GM19395 (cell line): Measurements from ENCODE around the gene NLE1.
"Not testable (repeated sequence)": the region's sequence is repeated elsewhere in the genome, so short reads cannot be mapped to it uniquely, and the experiment has no call there.

Experiments
- ATAC-seq: cut with Tn5 transposase; IDR thresholded peaks from one replicate; pipeline ENCODE4 v1.9.1; 2021; ENCODE audit warnings: mild to moderate bottlenecking, moderate library complexity; ENCODE audit not compliant: unreplicated experiment

Gene NLE1

DNA sequence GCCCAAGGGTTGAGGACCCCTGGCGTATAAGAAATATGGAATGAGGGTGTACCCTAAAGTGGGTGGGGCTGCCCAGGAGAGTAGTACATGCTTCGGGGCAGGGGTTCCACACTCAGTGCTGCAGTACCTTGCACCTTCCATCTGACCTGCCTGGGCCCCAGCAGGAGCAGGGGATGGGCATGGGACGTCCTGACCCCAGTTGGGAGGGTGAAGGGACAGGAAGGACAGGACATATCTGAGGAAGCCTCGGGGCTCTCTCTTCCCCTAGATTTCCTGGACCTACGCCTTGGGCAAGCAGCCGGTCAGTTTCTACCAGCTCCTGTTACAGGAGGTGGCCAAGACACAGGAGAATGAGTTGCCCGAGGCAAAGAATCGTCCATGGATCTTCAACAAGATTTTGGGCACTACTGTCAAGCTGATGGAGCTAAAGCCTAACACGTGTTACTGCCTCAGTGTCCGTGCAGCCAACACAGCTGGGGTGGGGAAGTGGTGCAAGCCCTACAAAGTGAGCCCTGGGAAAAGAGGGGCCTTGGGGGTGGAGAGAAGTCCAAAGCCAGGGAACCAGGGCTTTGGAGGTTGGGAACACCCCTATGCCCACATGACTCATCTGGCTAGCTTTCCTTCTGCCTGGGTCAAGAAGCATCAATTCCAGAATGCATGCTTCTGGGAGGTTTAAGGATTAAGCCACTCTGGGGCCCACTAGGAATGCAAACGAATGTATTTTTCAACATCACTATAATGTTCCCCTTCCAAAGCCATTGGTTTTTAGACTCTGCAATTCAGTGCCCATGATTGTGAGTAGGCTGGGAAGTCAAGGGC, 12.7 kb downstream of the NLE1 start:
- ATAC-seq = no peak

DNA sequence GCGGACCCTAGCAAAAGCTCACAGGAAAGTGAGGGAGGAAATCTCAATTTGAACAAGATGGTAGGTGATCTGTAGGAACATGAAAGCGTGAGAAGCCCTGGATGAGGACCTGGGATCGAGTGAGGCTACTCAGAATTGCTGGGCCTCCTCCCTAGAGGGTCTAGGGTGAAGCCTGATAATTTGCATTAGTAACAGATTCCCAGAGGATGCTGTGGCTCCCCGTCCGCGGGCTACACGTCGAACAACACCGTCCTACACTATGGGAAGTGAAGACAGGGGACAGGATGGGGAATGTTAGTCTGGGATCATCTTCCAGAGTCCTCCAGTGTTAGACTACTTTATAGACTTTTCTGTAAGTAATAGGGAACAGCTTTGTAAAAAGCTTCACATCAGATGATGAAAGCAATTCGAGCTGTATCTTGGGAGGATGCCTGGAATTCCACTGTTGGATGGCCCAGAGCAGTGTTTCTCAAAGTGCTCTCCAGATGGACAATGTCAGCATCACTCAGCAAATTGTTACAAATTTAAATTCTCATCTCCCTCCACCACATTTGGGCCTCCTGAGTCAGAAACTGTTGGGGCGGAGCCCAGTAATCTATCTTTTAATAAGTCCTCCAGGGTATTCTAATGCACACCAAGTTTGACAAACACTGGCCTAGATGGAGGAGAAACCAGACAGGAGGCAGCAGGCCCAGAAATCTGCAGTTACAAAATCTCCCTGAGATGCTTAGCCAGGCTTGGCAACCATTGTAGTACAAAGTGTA, 14.2 kb downstream of the NLE1 start:
- no peak for ATAC-seq

DNA sequence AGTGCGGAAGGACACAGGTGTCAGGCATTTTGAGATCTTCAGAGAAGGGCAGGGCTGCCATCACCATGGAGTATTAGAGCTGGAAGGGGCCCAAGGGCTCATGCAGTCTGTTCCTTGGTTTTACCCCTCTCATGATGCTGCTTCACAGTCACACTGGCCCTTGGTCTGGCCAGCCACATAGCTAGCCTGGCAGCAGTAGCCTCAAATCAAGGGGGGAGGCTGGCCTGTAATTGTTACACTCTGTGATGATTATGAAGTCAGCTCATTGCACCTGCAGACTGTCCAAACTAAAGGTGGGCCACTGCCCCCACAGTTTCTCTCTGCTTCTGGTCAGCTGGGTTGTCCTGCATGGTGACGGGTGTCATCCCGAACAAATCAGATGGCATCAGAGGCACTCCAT, 20.8 kb downstream of the NLE1 start, which contains the start of gene FNDC8:
Gene FNDC8, plus strand, starts transcription at position 301 of the 400 bp plus-strand sequence. Its CDS starts 79 bp downstream, at position 380.
- no peak for ATAC-seq

DNA sequence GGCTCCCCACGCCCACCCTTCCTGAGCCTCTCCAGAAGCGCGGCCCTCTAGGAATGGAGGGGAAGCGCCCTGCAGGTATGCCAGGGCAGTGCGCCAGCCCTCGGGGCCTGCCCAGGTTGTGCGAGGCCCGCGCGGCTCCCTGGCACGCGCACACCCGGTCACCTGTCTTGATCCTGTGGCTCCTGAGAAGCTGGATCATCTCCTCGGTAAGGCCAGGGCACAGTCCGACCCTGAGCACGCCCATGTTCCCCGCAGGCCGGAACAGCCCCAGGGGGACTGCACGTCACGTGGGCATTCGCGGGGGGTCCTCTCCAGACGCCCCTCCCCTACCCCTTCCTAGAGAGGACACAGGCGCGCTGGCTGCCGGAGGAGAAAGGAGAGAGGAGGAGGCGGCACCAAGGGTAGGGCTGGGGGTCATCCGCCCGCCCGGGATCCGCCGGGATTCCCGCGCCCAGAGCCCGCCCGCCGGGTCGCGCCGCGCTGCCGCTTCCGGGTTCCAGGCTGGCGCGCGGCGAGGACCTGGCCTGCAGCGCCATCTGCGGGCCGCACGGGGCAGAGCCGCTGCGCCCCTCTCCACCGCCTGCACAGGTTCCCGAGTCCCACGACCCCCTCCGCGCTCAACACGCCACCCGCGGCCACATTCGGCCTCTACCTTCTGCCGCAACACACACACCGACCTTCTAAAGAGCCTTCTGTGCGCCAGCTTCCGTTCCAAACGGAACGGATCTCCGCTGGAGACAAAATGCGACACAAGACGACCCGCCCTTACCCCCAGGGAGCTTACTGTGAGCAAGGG, 22.5 kb downstream of the NLE1 start, which contains the start of gene RAD51D:
Gene RAD51D, minus strand, starts transcription at position 491 of the 796 bp plus-strand sequence. Its CDS starts 247 bp downstream, at position 244.
- ATAC-seq = peak; percentile 77

DNA sequence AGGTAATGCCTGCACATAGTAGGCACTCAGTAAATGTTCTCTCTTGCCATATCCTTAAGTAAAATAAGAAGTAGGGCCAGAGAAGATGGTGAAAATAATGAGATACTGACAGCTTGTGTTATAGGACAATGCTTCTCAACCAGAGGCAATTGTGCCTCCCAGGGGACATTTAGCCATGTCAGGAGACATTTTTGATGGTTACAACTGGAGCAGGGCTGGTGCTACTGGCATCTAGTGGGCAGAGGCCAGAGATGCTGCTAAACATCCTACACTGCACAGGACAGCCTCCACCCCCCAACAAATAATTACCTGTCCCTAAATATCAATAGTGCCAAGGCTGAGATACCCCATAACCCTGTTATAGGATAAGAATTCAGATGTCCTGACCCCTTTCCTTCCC, 24.1 kb downstream of the NLE1 start:
- ATAC-seq = no peak

DNA sequence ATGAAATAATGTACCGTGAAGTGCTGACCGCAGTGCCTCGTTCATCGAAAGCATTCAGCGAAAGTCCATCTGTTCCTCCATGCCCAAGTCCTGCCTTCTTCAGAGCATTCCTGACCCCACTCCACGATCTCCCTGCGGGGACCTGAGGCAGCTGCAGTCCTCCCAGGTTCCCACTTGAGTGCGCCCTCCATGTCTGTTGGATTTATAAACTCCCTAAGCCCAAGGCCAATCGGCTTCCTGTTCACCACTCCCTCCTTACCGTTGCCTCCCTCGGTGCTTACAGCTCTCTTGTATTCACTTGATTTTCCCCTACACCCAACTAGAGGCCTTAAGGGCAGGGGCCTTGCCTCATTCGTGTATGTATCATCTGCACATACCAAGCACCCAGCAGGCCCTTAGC, 25.3 kb downstream of the NLE1 start:
- ATAC-seq = no peak

DNA sequence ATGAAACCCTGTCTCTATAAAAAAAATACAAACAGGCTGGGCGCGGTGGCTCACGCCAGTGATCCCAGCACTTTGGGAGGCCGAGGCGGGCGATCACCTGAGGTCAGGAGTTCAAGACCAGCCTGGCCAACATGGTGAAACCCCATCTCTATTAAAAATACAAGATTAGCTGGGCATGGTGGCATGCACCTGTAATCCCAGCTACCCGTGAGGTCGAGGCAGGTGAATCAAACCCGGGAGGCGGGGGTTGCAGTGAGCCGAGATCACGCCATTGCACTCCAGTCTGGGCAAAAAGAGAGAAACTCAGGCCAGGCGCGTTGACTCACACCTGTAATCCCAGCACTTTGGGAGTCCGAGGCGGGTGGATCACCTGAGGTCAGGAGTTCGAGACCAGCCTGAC, 31.3 kb downstream of the NLE1 start:
- not testable (repeated sequence) for ATAC-seq

DNA sequence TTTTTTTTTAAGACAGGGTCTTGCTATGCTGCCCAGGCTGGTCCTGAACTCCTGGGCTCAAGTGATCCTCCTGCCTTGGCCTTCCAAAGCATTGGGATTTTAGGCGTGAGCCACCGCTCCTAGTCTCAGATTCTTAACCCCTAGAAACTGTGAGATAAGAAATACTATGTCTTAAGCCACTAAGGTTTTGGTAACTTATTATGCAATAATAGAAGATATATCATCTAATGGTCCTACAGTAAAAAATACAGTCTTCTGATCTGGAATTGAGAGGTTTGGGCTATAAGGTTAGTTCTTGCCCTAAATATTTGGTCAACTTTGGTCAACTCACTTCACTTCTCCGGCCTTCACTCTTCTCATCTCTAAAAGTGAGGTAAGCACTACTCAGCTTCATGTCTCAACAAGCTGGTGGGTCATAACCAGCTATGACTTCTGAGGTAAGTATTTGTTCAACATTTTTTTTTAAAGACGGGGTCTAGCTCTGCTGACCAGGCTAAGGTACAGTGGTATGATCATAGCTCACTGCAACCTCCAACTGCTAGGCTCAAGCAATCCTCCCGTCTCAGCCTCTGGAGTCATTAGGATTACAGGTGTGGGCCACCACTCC, 37.2 kb downstream of the NLE1 start:
- no peak for ATAC-seq

DNA sequence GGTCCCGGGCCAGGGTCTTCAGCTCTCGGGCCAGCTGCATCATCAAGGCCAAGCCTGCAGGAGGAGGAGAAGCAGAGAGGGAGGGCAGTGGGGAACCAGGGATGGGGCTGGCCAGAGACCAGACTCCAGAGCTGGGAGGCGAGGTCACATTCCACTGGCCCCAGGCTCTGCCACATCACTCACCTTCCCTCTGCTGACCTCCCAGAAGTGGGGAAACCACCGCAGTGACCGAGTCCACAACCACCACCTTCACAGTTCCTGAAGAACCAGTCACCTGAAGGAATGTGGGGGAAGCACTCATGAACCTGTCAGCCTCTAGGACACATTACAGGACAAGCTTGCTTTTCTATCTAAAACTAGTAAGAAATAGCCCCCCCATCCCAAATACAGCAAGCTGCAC, 38.8 kb downstream of the NLE1 start:
- no peak for ATAC-seq

DNA sequence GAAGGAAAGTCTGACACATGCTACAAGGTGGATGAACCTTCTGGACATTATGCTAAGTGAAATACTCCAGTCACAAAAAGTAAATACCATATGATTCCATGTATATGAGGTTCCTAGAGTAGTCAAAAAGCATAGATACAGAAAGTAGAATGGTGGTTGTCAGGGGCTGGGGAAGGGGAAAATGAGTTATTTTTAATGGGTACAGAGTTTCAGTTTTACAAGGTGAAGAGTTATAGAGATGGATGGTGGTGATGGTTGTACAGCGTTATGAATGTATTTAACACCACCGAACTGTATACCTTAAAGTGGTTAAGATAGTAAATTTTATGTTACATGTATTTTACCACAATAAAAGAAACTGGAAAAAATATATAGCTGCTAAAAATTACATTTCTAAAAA, 40.4 kb downstream of the NLE1 start:
- no peak for ATAC-seq

DNA sequence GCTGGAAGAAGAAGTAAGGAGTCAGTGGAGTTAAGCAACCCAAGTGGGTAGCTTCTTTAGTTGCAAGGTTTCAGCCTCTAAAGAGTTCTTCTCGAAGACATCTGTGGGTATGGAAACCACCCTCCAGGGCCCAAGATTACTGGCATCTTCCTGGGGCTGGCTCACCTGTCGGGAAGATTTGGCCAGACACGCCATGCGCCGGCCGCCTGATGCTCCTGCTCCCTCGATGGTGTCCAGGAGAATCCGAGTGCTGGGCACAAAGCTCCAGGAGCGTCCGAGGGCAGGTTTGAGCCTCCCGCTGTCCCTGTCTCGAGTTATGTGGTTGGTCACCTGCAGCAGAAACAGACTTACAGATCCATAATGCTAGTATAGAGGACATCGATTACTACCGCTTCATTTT, 41.1 kb downstream of the NLE1 start:
- ATAC-seq = no peak

DNA sequence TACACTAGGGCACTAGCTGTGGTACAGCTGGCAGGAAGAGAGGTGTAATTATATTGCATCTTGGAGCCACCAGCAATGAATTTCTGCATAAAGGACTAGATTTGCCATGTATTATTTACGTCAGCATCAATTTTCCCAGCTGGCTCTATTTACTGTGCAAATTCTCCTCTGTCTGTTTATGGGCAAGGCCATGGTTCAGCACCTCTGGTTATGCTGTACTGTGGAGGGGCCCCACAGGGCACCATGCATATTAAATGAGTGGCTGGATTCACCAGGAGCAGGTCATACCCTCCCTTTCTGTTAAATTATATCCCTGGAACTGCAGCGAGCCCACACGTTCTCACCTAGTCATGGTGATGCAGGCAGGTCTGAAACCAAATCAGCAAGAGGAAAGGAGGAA, 42.2 kb downstream of the NLE1 start:
- ATAC-seq = no peak

DNA sequence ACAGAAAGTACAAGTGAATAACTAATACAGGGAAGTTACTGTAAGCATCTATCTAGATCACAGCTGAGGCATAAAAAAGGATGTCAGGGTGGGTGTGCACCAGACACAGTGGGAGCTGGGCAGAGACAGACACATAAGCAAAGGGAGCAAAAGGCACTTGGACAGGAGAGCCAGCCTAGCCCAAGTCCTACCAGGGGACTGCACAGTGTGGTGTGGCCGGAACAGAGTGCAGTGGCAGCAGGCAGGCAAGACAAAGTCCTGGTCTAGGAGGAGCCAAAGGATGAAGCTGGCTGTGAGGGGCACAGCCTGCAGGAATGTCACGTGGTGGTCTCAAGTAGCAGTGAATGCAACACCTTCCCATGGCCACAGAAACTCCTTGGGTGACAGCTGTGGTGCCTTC, 44.3 kb downstream of the NLE1 start:
- ATAC-seq = no peak

DNA sequence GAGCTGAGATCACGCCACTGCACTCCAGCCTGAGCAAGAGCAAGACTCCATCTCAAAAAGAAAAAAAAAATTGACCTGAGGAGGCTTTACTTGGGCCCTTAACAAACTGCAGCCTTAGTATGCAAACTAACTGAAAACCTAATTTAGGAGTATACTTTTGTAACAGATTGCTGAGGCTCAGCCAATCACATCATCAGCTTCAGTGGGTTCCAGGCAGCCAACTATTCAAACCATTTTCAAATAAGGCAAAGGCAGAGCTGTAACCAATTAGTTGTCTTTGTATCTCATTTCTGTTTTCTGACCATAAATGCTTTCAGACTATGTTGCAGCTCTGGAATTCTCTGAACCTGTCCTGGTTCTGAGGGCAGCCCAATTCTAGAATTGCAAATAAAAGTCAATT, 46.4 kb downstream of the NLE1 start:
- no peak for ATAC-seq

DNA sequence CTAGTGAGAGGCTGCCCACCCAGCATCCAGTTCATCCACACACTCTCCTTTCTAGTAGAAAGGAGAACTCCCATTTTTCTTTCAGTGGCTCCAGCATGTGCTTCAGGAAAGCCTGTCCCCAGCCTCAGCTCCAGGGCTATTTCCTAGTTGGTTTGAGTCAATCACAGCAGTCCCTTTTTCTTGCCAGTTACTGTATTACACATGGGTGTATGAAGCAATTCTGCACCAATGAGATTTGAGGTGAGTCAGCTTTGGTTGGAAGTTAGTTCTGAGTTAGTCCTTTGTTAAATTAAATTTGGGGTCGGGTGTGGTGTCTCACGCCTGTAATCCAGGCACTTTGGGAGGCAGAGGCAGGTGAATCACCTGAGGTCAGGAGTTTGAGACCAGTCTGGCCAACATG, 47.2 kb downstream of the NLE1 start:
- no peak for ATAC-seq

DNA sequence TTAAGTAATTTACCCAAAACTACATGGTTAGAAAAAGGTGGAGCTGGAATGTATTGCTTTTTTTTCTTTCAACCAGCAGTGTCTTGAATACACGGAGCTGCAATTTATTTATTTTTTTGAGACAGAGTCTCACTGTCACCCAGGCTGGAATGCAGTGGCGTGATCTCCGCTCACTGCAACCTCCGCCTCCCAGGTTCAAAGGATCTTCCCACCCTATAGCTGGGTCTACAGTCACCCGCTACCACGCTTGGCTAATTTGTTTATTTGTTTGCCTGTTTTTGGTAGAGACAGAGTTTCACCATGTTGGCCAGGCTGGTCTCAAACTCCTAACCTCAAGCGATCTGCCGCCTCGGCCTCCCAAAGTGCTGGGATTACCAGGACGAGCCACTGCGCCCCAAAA, 51.4 kb downstream of the NLE1 start:
- not testable (repeated sequence) for ATAC-seq

DNA sequence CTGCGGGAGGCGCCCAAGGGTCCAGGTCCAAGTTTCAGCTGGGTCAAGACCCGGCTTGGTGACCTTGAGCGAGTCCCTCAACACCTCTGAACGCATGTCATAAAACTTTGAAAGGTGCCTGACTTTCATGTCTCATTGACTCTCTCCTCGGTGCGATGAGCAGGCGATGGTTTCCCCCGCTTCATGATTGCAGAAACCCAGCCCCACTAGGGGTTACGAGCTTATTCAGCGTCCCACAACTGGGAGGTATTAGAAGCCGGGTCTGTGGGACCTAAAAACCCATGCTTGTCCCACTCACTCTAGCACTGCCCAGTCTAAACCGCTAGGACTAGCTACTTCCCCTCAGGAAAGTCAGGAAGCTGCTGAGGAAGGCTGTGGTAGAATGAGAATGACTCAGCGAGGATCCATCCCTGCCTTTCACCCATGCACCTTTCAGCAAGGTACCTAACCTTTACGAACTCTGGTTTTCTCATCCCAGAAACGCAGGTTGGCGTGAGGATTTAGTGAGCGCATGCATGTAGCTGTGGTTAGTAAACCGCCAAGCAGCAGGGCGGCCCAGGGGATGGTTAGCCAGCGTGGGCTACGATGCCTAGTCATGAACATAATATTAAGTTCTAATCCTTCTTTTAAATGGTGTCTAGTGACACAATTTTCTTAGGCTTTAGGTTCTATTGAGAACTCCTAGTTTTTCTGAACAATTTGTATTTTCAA, 52.4 kb downstream of the NLE1 start:
- peak; percentile 23 for ATAC-seq

DNA sequence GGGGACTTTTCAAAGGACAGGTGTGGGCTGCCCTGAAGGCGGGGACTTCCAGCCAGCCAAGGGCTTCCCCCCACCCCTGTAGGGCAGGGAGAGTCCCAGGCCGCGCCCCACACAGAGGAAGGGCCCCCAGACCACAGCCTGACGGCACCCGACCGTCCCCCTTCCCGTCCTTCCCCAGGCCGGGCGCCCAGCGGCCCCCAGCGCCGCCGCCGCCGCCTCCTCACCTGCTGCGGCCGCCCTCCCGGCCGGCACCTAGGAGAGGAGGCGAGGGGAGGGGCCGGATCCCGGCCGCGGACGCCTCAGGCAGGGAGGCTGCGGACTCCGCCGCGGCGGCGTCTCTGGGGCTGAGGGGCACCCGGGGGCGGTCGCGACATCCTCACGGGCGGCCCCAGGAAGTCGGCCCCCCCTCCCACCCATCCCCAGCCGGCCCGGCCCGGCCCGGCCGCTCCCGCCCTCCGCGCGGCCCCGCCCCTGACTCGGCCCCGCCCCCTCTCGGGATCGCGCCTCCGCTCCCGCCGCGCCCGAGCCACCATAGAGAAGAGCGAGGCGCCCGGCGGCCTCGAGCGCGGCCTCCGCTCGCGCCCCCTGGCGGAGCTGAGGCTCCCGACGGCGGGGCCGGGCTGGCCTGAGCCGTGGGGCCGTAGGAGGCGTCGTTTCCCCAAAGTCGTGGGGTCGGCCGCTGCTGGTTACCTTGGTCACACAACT, 53.1 kb downstream of the NLE1 start:
- ATAC-seq = peak; percentile 70

DNA sequence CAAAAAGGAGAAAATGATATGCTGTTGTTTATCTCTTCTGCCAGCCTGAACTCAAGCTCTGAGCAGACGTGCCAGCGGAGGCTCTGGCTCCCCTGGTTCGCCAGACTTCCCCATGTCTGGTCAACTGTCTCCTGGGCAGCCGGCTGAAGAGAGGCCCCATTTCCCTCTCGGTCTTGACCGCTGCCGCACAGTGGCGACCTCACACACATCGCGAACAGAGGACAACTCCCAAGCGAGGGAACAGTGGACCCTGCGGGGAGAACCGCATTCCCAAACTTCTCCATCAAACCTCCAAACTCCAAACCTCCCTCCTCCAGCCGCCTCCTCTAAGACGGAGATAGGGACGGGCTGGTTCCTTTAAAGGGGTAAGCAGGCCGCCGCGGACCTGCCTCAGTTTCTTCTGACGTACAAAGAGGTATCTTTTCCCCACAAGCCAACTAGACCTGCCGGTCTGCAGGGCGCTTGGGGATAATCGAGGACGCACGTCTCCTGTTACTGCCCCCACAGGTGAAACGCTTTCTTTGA, 53.7 kb downstream of the NLE1 start:
- ATAC-seq = peak; percentile 17
